Muscle layer of colon (tissue), 2 donors: ENCODE measurements around the gene ZNF337.
"Not testable (repeated sequence)": the region's sequence is repeated elsewhere in the genome, so short reads cannot be mapped to it uniquely, and the experiment has no call there.

Experiments used
- H3K27ac ChIP-seq: one replicate; pipeline ENCODE4 v1.7.0; 2013; ENCODE audit warnings: low read depth, mild to moderate bottlenecking, low read length, moderate library complexity
- H3K27me3 ChIP-seq, 2 donors: one replicate each; pipeline ENCODE4 v1.7.0; 2013; ENCODE audit warnings: low read length in 2 of 2, mild to moderate bottlenecking in 2 of 2; ENCODE audit not compliant: insufficient read depth in 2 of 2, control insufficient read depth in 1 of 2
- H3K36me3 ChIP-seq: one replicate; pipeline ENCODE4 v1.7.0; 2013; ENCODE audit warnings: mild to moderate bottlenecking, low read length; ENCODE audit not compliant: insufficient read depth
- H3K4me1 ChIP-seq: one replicate; pipeline ENCODE4 v1.7.0; 2013; ENCODE audit warnings: mild to moderate bottlenecking, low read length; ENCODE audit not compliant: insufficient read depth
- H3K4me3 ChIP-seq, 2 donors: one replicate each; pipeline ENCODE4 v1.7.0; 2013; ENCODE audit warnings: low read length in 2 of 2, low read depth in 1 of 2, mild to moderate bottlenecking in 1 of 2, moderate library complexity in 1 of 2
- H3K9ac ChIP-seq: one replicate; pipeline ENCODE4 v1.7.0; 2013; ENCODE audit warnings: low read length
- H3K9me3 ChIP-seq: one replicate; pipeline ENCODE4 v1.7.0; 2013; ENCODE audit warnings: mild to moderate bottlenecking, low read length
- donor health status: abdominal sarcoma.
- donor health status: Adenocarcinoma of cecum.

The ZNF337 gene

DNA sequence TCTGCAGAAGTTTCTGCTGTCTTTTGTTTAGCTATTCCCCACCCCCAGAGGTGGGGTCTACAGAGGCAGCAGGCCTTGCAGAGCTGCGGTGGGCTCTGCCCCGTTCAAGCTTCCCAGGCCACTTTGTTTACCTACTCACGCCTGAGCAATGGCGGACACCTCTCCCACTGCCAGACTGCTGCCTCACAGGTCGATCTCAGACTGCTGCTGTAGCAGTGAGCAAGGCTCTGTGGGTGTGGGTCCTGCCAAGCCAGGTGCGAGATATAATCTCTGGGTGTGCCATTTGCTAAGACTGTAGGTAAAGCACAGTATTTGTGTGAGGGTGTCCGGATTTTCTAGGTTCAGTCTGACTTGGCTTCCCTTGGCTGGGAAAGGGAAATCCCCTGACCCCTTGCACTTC lies 23.6 kb upstream of the ZNF337 start:
- Histone ChIP-seq H3K9ac (no peak overlapping the region), H3K9me3 (no peaks in the 10 kb centered on the region), H3K4me1 (no peaks in the 10 kb centered on the region), H3K36me3 (no peaks in the 10 kb centered on the region), H3K27ac (no peak overlapping the region), H3K4me3 (no peak overlapping the region), H3K27me3 (no peaks in the 10 kb centered on the region)

GRCh38 chr20:25718896-25719809 lies 22.5 kb upstream of the ZNF337 start:
- H3K36me3 ChIP-seq, H3K4me3 ChIP-seq, H3K9ac ChIP-seq, H3K27ac ChIP-seq, H3K9me3 ChIP-seq, H3K4me1 ChIP-seq, H3K27me3 ChIP-seq: not testable (repeated sequence)

DNA sequence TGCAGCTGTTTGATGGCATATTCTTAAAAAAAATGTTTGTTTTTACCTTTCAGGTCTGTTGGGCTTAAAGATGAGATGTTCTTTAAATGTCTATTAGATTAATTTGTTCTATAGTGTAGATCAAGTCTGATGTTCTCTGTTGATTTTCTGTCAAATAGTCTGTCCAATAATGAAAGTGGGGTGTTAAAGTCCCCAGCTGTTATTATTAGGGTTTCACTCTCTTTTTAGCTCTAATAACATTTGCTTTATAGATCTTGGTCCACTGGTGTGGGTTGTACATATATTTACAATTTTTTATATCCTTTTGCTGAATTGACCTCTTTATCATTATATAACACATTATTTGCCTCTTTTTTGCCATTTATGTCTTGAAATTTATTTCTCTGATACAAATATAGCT lies 11.0 kb upstream of the ZNF337 start:
- H3K36me3 ChIP-seq: no peaks in the 10 kb centered on the region
- H3K27ac ChIP-seq: no peak overlapping the region
- H3K4me1 ChIP-seq: no peaks in the 10 kb centered on the region
- H3K9me3 ChIP-seq: no peaks in the 10 kb centered on the region
- H3K9ac ChIP-seq: no peak overlapping the region
- H3K27me3 ChIP-seq: no peaks in the 10 kb centered on the region
- H3K4me3 ChIP-seq: no peak overlapping the region

- H3K9me3 ChIP-seq: no peaks in the 10 kb centered on the region
- no peak overlapping the region for H3K4me3 ChIP-seq
- no peaks in the 10 kb centered on the region for H3K4me1 ChIP-seq
- H3K27ac ChIP-seq: no peak overlapping the region
- no peaks in the 10 kb centered on the region for H3K27me3 ChIP-seq
- no peak overlapping the region for H3K9ac ChIP-seq
- no peaks in the 10 kb centered on the region for H3K36me3 ChIP-seq
Observed at GRCh38 chr20:25706793-25707192, 10.1 kb upstream of the ZNF337 start.

GRCh38 chr20:25705830-25706351 lies 9.2 kb upstream of the ZNF337 start:
- Histone ChIP-seq H3K4me1 (no peaks in the 10 kb centered on the region), H3K9me3 (no peaks in the 10 kb centered on the region), H3K36me3 (no peaks in the 10 kb centered on the region), H3K9ac (no peak overlapping the region), H3K27me3 (no peaks in the 10 kb centered on the region), H3K27ac (no peak overlapping the region), H3K4me3 (no peak overlapping the region)

GRCh38 chr20:25704303-25704702 lies 7.7 kb upstream of the ZNF337 start:
- H3K9me3 ChIP-seq, H3K36me3 ChIP-seq, H3K4me1 ChIP-seq, H3K9ac ChIP-seq, H3K4me3 ChIP-seq, H3K27ac ChIP-seq, H3K27me3 ChIP-seq: not testable (repeated sequence)

DNA sequence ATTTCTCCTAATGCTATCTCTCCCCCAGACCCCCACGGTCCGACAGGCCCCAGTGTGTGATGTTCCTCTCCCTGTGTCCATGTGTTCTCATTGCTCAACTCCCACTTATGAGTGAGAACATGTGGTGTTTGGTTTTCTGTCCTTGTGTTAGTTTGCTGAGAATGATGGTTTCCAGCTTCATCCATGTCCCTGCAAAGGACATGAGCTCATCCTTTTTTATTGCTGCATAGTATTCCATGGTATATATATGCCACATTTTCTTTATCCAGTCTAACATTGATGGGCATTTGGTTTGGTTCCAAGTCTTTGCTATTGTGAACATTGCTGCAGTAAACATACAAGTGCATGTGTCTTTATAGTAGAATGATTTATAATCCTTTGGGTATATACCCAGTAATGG lies 4.2 kb upstream of the ZNF337 start:
- not testable (repeated sequence) for H3K36me3 ChIP-seq, H3K4me3 ChIP-seq, H3K9me3 ChIP-seq, H3K27ac ChIP-seq, H3K9ac ChIP-seq, H3K4me1 ChIP-seq, H3K27me3 ChIP-seq

GRCh38 chr20:25699914-25700313 lies 3.3 kb upstream of the ZNF337 start:
- Histone ChIP-seq H3K27me3 (no peaks in the 10 kb centered on the region), H3K36me3 (no peaks in the 10 kb centered on the region), H3K4me3 (no peak overlapping the region), H3K4me1 (peaks cover 7% of the 10 kb centered on the region), H3K27ac (no peak overlapping the region), H3K9me3 (no peaks in the 10 kb centered on the region), H3K9ac (no peak overlapping the region)

DNA sequence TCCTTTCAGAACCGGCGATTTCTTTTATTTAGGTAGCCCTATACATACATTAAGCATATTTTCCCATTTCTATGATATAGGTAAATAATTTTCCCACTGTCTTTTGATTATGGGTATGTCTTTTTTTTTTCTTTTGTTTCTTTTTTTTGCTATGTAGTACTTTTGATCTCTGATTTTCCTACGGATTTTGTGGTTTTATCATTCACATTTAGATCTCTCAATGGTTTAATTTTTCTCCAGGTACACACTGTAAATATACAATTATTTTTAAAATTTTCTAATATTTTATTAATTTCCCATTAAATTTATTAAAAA lies 436 bp upstream of the ZNF337 start:
- Histone ChIP-seq H3K4me1 (peaks cover 7% of the 10 kb centered on the region), H3K9ac (peak overlapping the region; percentile 47), H3K36me3 (no peaks in the 10 kb centered on the region)

GRCh38 chr20:25695532-25696370 lies 902 bp downstream of the ZNF337 start:
- Histone ChIP-seq H3K27ac (peak overlapping the region; percentile 79), H3K9ac (peak overlapping the region; percentile 43), H3K4me1 (peaks cover 7% of the 10 kb centered on the region), H3K9me3 (no peaks in the 10 kb centered on the region), H3K27me3 (no peaks in the 10 kb centered on the region), H3K36me3 (no peaks in the 10 kb centered on the region), H3K4me3 (peak overlapping the region; percentile 66 to 89)

More for the DNA sequence above, 436 bp upstream of the ZNF337 start:
- Histone ChIP-seq H3K9me3 (no peaks in the 10 kb centered on the region), H3K4me3 (peak overlapping the region; percentile 66 to 89), H3K27me3 (no peaks in the 10 kb centered on the region), H3K27ac (peak overlapping the region; percentile 79)

- no peaks in the 10 kb centered on the region for H3K36me3 ChIP-seq
- no peaks in the 10 kb centered on the region for H3K9me3 ChIP-seq
- H3K4me3 ChIP-seq: no peak overlapping the region
- H3K4me1 ChIP-seq: peaks cover 16% of the 10 kb centered on the region
- H3K27me3 ChIP-seq: no peaks in the 10 kb centered on the region
- no peak overlapping the region for H3K9ac ChIP-seq
- no peak overlapping the region for H3K27ac ChIP-seq
Observed at GRCh38 chr20:25692499-25692898, 4.2 kb downstream of the ZNF337 start.
